GM11168 (cell line): ENCODE data around the gene RASSF4.

ENCODE experiments used
- in situ Hi-C: fragments of 300-500 bp; cut with MboI; formaldehyde crosslinking; loops from one replicate; pipeline ENCODE4 v1.12.0; 2022; ENCODE audit warnings: low sequenced_read_pairs; ENCODE audit not compliant: unreplicated experiment

Gene RASSF4

DNA sequence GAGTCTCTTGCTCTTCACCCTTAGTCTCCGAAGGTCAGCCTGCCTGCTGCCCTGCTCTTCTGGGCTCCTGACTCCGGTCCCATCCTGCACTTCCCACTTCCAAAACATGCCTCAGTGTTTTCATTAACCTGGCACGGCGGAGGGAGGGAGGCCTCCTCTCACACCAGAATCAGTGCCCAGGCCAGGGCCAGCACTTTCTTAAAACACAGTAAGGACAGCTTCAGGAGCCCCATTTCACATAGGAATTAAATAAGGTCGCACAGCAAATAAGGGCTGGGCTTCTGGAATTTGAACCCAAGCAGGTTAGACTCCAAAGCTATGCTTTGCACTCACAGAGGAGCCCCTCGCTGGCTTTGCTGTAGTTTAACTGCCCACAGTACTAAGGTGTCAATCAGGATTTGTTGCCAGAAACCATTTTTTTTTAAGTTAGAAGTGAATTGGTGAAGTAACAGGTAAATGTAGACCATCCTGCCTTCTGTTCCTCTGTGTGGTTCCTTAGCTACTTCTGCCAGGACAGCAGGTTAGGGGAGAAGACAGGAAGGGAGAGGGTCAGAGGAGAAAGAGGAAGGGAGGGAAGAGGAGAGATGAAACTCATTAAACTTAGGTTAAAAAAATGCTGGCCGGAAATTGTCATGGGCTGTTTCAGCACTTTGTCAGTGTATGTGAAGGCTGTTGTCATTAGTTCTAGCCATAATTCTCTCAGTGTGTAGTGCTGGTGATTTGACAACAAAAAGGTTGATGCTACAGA is 1.1 kb downstream of the RASSF4 start:
- in situ Hi-C loops = no loop called here

DNA sequence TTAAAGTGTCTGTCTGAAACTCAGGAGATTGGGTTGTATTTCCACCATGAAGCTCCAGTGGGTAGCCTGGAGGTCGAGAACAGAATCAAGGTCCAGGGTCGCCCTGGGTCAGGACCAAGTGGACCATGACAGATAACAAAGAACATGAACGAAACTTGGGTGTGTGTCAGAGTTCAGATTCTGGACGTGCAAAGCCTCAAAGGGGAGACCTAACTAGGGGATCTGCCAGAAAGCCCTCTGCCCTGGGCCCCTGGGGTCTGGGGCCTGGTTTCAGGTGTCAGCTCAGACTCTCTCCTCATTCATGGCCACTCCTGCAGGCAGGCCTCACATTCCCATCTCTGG is 1.6 kb downstream of the RASSF4 start:
- in situ Hi-C loops = no loop called here

DNA sequence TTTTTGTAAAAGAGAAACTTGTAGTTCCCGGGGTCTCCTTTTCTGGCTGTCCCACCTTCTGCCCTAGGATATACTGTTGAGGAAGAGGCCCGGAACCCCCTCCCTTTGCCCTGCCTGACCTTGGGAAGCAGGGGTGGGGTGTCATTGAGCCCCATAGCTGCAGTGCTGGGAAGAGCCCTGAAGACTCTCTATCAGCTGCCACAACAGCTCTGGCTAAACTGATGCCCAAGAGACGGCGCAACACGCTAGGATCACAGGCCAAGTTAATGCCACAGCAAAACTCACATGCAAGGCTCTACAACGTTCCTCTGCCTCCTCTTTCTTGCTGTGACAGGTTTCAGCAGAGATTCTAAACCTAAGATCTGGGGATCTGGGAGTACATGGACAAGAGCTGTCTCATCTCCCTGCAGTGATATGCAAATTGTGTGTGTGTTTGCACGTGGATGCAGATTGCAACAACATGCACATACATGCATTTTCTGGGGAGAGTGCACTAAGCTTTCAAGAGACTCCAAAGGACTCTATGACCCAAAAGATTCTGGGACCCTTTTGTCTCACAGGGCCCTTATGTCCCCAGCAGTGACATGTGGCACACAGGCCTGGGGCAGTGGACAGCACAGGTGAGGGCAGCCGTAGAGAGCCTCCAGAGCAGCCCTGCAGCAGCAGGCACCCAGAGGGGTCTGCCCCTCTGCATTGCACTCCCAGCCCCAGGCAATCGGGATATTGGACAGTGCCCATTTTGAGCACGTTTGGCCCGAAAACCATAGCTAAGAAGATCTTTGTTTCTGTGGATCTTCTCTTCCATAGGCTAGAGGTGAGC is 2.5 kb downstream of the RASSF4 start:
- in situ Hi-C loops = no loop called here

DNA sequence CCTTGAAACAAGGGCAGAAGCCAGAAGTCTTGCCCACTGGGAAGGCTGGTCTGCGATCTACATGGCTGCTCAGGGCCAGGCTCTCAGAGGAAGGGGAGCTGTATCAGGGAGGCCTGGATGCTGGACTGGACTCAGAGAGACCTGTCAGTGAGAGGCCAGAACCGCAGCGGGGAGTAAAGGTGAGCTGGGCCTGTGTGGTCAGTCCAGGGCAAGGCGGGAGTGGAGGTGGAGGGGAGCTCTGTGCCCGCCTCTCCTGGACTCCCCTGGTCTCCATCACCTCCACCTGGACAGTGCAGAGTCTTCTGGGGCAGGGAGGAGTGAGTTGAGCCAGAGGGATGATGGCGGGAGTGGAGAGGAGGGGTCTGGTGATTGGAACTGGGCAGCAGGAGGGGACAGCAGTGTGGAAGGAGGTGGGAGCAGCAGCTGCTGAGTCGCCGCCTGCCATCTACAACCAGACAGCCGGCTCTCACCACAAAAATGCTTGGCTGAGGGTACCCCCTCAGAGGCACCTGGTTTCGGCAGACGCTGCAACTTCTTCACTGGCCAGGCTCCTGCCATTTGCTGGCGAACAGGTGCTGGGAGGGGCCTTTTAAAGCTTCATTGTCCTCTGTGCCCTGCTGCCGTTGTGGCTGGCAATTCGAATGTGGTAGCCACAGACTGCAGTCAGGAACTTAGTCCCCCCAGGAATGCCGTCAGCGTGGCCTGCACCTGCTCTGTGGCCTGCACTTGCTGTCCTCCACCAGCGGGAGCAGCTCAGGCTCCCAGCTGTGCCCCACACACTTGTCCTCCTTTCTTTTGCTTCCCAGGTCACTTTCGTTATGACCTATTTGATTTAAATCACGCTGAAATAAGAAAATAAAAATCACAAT is 3.5 kb downstream of the RASSF4 start:
- in situ Hi-C loops = no loop called here

DNA sequence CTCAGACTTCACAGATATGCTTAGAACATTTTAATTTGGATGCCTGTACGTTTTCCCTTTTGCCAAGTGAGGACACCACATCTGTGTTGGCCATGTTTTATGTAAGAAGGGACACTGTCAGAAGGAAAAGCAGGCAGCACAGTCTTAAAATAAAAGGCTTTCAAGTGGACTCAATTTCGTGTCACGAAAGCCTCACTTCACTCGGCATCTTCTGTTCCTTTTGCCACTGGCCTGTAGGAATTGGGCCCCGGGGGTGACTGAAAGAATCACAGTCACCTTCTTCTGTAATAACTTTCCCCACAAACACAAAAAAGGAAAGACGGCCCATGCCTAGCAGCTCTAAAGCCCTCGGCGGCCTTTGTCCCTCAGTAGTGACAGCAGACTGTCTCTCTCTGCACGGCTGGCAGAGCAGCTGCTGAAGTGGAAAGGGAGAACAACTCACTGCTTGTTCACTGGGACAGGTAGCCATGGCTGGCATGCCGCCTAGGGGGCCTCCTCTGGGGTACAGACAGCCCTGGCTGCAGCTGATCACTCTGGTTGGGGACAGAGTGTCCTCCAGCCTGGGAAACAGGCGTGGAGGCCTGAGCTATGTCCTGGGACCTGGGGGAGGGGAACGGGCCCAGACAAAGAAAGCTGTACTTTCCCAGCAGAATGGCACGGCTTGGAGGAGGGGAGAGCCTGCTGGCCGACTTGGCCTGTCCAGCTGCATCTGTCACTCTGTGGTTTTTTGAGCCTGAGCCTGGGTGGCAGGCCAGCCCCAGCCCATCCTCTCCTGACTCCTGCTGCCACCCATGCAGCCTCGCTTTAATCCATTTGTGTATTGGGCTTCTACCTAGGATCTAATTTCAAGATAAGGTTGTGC is 4.4 kb downstream of the RASSF4 start:
- in situ Hi-C loops = no loop called here

GRCh38 chr10:44965104-44965503 is 5.5 kb downstream of the RASSF4 start:
- in situ Hi-C loops = no loop called here

DNA sequence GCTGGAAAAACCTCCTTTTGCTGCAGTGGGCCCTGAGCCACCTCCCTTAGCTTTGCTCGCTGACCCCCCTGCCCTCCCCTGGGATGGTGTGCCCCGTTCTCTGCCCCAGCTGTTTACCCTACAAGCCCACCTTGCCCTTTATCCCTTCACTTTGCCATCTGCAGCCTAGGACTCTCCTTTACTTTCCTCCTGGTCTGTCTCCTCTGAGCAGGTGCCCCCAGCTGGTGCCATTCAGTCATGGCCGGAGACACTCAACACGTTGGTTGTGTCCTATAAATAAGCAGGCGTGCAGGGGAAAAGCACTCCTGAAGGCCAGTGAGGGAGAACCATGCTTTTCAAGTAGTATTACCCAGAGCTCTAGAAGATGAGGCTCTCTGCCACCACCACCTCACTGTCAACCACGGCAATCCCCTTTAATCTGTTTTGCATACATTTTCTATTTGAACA is 6.1 kb downstream of the RASSF4 start:
- in situ Hi-C loops = no loop called here

- in situ Hi-C loops = no loop called here
Observed at GRCh38 chr10:44966129-44966815, 6.7 kb downstream of the RASSF4 start.

GRCh38 chr10:44966816-44967509 is 7.4 kb downstream of the RASSF4 start:
- in situ Hi-C loops = no loop called here

DNA sequence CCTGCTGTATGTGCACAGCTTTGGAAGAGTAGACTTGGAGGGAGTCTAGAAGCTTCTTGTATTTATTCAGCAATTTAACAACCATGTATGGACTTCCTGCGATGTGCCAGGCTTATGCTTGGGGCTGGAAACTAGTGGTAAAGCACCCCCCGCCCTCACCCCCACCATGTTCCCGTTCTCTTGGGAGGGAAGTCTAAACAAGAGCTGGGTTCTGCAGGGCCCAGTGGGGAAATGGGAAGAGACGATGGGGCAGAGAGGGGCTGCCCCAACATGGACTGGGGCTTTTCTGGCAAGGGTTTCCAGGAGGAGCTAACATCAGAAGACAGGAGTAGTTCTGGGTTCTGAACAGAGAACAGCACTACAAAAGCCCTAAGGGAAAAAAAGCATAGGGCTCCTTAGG is 8.0 kb downstream of the RASSF4 start:
- in situ Hi-C loops = no loop called here

DNA sequence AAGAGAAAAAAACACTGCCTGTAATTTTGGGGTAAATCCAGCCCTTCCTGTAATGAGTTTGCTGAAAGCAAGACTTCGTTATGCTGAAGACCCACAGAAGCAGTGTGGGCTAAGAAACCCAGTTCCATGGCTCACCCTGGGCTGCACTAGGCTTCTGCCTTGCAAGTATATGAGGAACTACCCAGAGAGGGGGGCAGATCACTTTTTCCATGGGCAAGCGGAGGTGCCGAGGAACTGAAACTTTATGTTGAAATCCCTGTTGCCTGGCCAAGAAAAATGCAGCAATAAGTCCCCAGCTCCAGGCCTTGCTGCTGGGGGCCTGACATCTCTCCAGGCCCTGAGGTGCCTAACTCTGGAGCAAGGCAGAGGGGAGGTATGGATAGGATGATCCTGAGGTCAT is 8.5 kb downstream of the RASSF4 start:
- in situ Hi-C loops = no loop called here

DNA sequence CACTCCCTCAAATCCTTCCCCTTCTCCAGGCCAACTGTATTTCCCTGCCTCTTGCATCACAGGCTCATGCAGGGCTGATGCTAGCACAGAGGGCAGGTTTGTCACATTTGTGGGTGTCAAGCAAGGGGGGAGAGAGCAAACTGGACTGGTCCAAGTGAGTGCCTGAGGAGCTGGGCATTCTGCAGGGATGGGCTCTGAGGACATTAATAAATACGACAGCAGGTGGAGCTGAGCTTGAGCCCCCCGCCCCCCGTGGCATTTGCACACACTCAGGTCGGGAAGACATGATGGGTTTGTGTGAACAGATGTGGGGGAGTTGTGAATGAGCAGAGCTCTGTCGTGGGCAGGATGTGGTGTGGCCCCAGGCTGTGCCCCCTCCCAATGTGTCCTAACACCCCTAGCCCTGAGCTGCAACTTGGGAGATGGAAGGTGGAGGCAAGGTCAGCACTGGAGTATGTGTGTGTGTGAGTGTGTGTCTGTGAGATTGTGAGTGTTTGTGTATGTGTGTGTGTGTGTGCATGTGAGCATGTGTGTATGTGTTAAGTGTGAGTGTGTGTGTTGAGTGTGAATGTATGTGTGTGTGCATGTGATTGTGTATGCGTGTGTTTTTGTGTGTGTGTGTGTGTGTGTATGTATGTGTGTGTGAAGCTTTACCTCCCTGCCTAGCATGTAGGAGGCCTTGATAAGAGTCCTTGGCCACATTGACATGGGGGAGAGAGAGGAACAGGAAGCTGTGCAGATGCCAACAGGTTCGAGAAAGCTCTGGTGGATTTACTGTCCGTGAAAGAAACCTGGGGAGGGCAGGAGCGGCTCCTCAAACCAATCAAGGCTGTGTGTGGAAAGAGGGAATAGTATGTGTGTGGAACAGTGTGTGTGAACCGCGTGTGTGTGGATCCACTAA is 9.1 kb downstream of the RASSF4 start:
- in situ Hi-C loops = no loop called here

- in situ Hi-C loops = no loop called here
Observed at GRCh38 chr10:44969854-44970253, 10.3 kb downstream of the RASSF4 start.

GRCh38 chr10:44970812-44971395 is 11.3 kb downstream of the RASSF4 start:
- in situ Hi-C loops = no loop called here

- in situ Hi-C loops = no loop called here
Observed at GRCh38 chr10:44971434-44971833, 11.8 kb downstream of the RASSF4 start.

DNA sequence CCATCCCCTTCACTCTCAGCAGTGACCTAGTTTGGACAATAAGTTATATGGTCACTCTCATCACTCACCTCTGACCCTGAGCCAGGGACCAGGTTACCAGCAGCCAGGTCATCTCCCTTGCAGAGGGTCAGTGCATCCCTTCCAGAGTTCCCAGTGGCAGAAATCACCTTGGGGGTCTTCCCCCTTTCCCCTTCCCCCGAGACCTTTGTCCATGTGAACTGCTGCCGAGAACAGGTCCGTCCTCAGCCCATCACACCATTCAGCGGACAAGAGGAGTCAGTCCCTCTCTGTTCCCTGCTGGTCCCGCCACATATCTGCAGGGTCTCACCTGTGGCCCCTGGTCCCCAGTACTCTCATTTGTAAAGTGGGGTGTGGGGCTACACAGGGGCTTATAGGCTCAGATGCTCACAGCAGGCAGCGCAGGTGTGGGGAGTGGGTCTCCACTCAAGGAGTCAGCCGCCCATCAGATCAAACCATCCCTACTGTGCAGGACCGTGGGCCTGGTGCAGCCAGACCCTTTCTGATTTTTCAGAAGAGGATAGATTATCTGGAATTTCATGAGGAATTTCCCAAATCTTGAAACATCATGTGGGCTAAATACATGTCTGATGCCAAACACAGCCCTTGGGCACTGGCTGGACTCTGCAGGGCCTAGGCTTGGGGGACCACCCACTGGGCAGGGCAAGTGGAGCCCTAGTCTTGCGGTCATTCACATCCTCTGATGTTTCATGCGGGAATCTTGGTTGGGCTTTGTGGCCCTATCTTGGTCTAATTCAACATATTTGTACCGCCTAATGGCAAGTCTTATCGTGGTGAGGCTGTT is 12.5 kb downstream of the RASSF4 start:
- in situ Hi-C loops = no loop called here
